Stomach (tissue), 4 donors: ENCODE results near the gene VPS45.

Experiments
- POLR2A ChIP-seq, 4 donors: fragments of 450-650 bp; IDR thresholded peaks; one replicate each; pipeline ENCODE4 v1.6.1; 2016; ENCODE audit warnings: antibody characterized with exemption in 4 of 4, control low read depth in 2 of 4, mild to moderate bottlenecking in 1 of 4, moderate library complexity in 1 of 4
- POLR2AphosphoS5 ChIP-seq, 3 donors: sonication (generic); formaldehyde crosslinking; IDR thresholded peaks; one replicate each; pipeline ENCODE4 v1.6.1; 2016; ENCODE audit warnings: antibody characterized with exemption in 3 of 3
- TF ChIP-seq, protein P1 (sequence below), 7 experiments: fragments of 450-650 bp in 4 of 7; fragments of 200-600 bp in 3 of 7; sonication (generic) in 3 of 7; IDR thresholded peaks; one replicate each; pipeline ENCODE4 v1.5.1; 2016 to 2019; ENCODE audit warnings: antibody characterized with exemption in 7 of 7, control low read depth in 2 of 7, mild to moderate bottlenecking in 1 of 7

DNA sequence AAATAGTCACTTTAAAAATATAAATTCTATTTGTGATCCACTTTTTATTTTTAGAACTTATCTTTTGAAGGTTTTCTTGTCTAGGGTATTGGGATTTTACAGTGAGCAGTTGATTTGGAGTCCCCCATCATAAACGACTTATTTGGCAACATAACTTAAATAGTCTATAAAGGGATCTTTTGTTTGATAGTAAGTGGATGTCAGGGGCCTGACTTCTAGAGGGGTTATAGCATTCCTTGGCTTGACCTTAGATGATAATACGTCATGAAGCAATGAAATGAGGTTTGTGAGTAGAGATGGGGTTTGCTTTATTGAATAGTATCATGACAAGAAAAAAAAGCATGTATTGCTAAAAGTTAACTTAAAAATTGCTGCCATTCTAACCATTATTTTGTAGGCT, 17.8 kb downstream of the VPS45 start:
- no peak for TF ChIP-seq POLR2AphosphoS5 (IDR thresholded peaks at IDR 0.05)
- no peak for TF ChIP-seq POLR2A (IDR thresholded peaks at IDR 0.05)
- TF ChIP-seq, protein P1, sequence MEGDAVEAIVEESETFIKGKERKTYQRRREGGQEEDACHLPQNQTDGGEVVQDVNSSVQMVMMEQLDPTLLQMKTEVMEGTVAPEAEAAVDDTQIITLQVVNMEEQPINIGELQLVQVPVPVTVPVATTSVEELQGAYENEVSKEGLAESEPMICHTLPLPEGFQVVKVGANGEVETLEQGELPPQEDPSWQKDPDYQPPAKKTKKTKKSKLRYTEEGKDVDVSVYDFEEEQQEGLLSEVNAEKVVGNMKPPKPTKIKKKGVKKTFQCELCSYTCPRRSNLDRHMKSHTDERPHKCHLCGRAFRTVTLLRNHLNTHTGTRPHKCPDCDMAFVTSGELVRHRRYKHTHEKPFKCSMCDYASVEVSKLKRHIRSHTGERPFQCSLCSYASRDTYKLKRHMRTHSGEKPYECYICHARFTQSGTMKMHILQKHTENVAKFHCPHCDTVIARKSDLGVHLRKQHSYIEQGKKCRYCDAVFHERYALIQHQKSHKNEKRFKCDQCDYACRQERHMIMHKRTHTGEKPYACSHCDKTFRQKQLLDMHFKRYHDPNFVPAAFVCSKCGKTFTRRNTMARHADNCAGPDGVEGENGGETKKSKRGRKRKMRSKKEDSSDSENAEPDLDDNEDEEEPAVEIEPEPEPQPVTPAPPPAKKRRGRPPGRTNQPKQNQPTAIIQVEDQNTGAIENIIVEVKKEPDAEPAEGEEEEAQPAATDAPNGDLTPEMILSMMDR (IDR thresholded peaks at IDR 0.05), result no peak
